Measurements from ENCODE around the gene SEC31B.

DNA sequence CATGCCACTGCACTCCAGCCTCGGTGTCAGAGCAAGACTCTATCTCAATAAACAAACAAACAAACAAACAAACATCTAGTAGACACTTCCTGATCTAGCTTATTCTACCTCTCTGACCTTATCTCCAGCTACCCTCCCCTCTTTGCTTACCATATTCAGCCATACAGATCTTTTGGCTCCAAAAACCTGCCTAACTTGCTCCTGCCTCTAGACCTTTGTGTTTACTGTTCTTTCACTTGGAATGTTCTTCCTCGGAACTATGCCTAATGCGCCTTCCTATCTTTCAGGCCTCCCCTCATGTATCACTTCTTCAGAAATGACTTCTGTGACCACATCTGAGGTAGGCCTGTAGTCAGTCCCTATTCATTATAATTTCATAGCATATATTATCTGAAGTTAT is 77.1 kb downstream of the SEC31B start:
- TF ChIP-seq, protein P1, sequence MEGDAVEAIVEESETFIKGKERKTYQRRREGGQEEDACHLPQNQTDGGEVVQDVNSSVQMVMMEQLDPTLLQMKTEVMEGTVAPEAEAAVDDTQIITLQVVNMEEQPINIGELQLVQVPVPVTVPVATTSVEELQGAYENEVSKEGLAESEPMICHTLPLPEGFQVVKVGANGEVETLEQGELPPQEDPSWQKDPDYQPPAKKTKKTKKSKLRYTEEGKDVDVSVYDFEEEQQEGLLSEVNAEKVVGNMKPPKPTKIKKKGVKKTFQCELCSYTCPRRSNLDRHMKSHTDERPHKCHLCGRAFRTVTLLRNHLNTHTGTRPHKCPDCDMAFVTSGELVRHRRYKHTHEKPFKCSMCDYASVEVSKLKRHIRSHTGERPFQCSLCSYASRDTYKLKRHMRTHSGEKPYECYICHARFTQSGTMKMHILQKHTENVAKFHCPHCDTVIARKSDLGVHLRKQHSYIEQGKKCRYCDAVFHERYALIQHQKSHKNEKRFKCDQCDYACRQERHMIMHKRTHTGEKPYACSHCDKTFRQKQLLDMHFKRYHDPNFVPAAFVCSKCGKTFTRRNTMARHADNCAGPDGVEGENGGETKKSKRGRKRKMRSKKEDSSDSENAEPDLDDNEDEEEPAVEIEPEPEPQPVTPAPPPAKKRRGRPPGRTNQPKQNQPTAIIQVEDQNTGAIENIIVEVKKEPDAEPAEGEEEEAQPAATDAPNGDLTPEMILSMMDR (IDR thresholded peaks at IDR 0.05), result no peak
- no peak for TF ChIP-seq POLR2A (IDR thresholded peaks at IDR 0.05)

Data from right lobe of liver (tissue), 4 donors.